Measurements from ENCODE around the gene CANX. TPM values are rescaled to one million over a fixed set of nuclear protein-coding genes. Genes with fewer than 3 reads are reported as not detected.
"Not testable (repeated sequence)": the region's sequence is repeated elsewhere in the genome, so short reads cannot be mapped to it uniquely, and the experiment has no call there.

CANX gene
- total RNA-seq, 3 donors from 2014 or later (not counting 1 experiment from before 2014, with no cell fraction given) = 233 to 291 (median 260) TPM

GRCh38 chr5:179661647-179662046 lies 37.1 kb upstream of the CANX start:
- H3K36me3 Mint-ChIP-seq; H3K4me3 Mint-ChIP-seq; DNase-seq; H3K27me3 Mint-ChIP-seq (ENCODE audit: low read depth in 2 of 2); H3K27me3 ChIP-seq (ENCODE audit: control insufficient read depth, insufficient read depth, low read length); intact Hi-C loops (cut with micrococcal nuclease); H3K4me1 Mint-ChIP-seq; H3K9me3 ChIP-seq (ENCODE audit: control insufficient read depth, insufficient read depth, low read length); H3K9me3 Mint-ChIP-seq; H3K4me3 ChIP-seq (ENCODE audit: low read length); H3K27ac Mint-ChIP-seq; H3K27ac ChIP-seq (ENCODE audit: low read length); H3K36me3 ChIP-seq (ENCODE audit: control insufficient read depth, insufficient read depth, low read length); ATAC-seq: not testable (repeated sequence)
- peaks cover 13% of the 10 kb centered on the region for H3K4me1 ChIP-seq (ENCODE audit: control insufficient read depth, insufficient read depth, low read length)
- 88% methylated on average over 6 of the region's 6 CpGs for WGBS (ENCODE audit: insufficient coverage)

GRCh38 chr5:179668391-179668790 lies 30.4 kb upstream of the CANX start:
- H3K4me3 ChIP-seq (ENCODE audit: low read length) = no peak overlapping the region
- H3K4me1 Mint-ChIP-seq = peaks cover 4 to 5% of the 10 kb centered on the region in 2 donors
- no peak overlapping the region for H3K27ac ChIP-seq (ENCODE audit: low read length)
- 74% methylated on average over 7 of the region's 7 CpGs for WGBS (ENCODE audit: insufficient coverage)
- no peaks in the 10 kb centered on the region for H3K9me3 Mint-ChIP-seq
- H3K4me1 ChIP-seq (ENCODE audit: control insufficient read depth, insufficient read depth, low read length) = no peaks in the 10 kb centered on the region
- H3K27ac Mint-ChIP-seq = no peak overlapping the region
- H3K27me3 ChIP-seq (ENCODE audit: control insufficient read depth, insufficient read depth, low read length) = no peaks in the 10 kb centered on the region
- TF ChIP-seq CTCF (IDR thresholded peaks at IDR 0.05) = peak; percentile 71
- H3K9me3 ChIP-seq (ENCODE audit: control insufficient read depth, insufficient read depth, low read length) = no peaks in the 10 kb centered on the region
- no peak overlapping the region for H3K4me3 Mint-ChIP-seq
- DNase-seq (peak in 1 of 2 donors; percentile 70), ATAC-seq (peak; percentile 72 to 96 (median 80))
- no peaks in the 10 kb centered on the region for H3K27me3 Mint-ChIP-seq (ENCODE audit: low read depth in 2 of 2)
- no peaks in the 10 kb centered on the region for H3K36me3 ChIP-seq (ENCODE audit: control insufficient read depth, insufficient read depth, low read length)
- intact Hi-C loops (cut with micrococcal nuclease) = loop anchor here (5.0 kb wide), 1 partner anchor 501 kb away; no protein-coding TSS in a partner anchor
- H3K36me3 Mint-ChIP-seq = no peaks in the 10 kb centered on the region

GRCh38 chr5:179678223-179679013 lies 20.3 kb upstream of the CANX start:
- Mint-ChIP-seq H3K4me1 (peaks cover 28 to 30% of the 10 kb centered on the region in 2 donors), H3K9me3 (no peaks in the 10 kb centered on the region), H3K27ac (peak overlapping the region; percentile 94 to 100), H3K27me3 (ENCODE audit: low read depth in 2 of 2) (no peaks in the 10 kb centered on the region), H3K4me3 (peak overlapping the region; percentile 98), H3K36me3 (no peaks in the 10 kb centered on the region)
- Histone ChIP-seq H3K4me3 (ENCODE audit: low read length) (peak overlapping the region; percentile 98), H3K27me3 (ENCODE audit: control insufficient read depth, insufficient read depth, low read length) (no peaks in the 10 kb centered on the region), H3K9me3 (ENCODE audit: control insufficient read depth, insufficient read depth, low read length) (no peaks in the 10 kb centered on the region), H3K36me3 (ENCODE audit: control insufficient read depth, insufficient read depth, low read length) (no peaks in the 10 kb centered on the region), H3K4me1 (ENCODE audit: control insufficient read depth, insufficient read depth, low read length) (peaks cover 29% of the 10 kb centered on the region), H3K27ac (ENCODE audit: low read length) (peak overlapping the region; percentile 87)
- no peak for TF ChIP-seq CTCF (IDR thresholded peaks at IDR 0.05)
- peak; percentile 93 to 99 for DNase-seq
- intact Hi-C loops (cut with micrococcal nuclease) = loop anchor here (1.0 to 2.0 kb wide), 2 partner anchors 20 to 54 kb away; partner anchors contain the start of genes CANX and MAML1
- WGBS (ENCODE audit: insufficient coverage) = under 1% methylated on average over 78 of the region's 78 CpGs
- peak; percentile 90 to 93 (median 90) for ATAC-seq

- H3K27ac Mint-ChIP-seq = peak overlapping the region; percentile 94 to 100
- DNase-seq (peak; percentile 70 to 85), ATAC-seq (peak; percentile 45 to 60 (median 47))
- Histone ChIP-seq H3K27me3 (ENCODE audit: control insufficient read depth, insufficient read depth, low read length) (no peaks in the 10 kb centered on the region), H3K4me3 (ENCODE audit: low read length) (peak overlapping the region; percentile 98), H3K27ac (ENCODE audit: low read length) (peak overlapping the region; percentile 87), H3K9me3 (ENCODE audit: control insufficient read depth, insufficient read depth, low read length) (no peaks in the 10 kb centered on the region), H3K4me1 (ENCODE audit: control insufficient read depth, insufficient read depth, low read length) (peaks cover 29% of the 10 kb centered on the region), H3K36me3 (ENCODE audit: control insufficient read depth, insufficient read depth, low read length) (no peaks in the 10 kb centered on the region)
- H3K9me3 Mint-ChIP-seq = no peaks in the 10 kb centered on the region
- peak; percentile 34 for TF ChIP-seq CTCF (IDR thresholded peaks at IDR 0.05)
- H3K4me3 Mint-ChIP-seq = peak overlapping the region; percentile 98
- intact Hi-C loops (cut with micrococcal nuclease) = loop anchor here (2.0 kb wide), 1 partner anchor 54 kb away; the partner anchor contains the start of gene MAML1
- H3K36me3 Mint-ChIP-seq = no peaks in the 10 kb centered on the region
- H3K27me3 Mint-ChIP-seq (ENCODE audit: low read depth in 2 of 2) = no peaks in the 10 kb centered on the region
- H3K4me1 Mint-ChIP-seq = peaks cover 28 to 30% of the 10 kb centered on the region in 2 donors
- WGBS (ENCODE audit: insufficient coverage) = 26% methylated on average over 41 of the region's 41 CpGs
Observed at GRCh38 chr5:179679014-179679674, 19.6 kb upstream of the CANX start.

Measured in natural killer cell (primary cell).